ENCODE results near the gene PI4KB.
"Not testable (repeated sequence)": the region's sequence is repeated elsewhere in the genome, so short reads cannot be mapped to it uniquely, and the experiment has no call there.

The PI4KB gene

DNA sequence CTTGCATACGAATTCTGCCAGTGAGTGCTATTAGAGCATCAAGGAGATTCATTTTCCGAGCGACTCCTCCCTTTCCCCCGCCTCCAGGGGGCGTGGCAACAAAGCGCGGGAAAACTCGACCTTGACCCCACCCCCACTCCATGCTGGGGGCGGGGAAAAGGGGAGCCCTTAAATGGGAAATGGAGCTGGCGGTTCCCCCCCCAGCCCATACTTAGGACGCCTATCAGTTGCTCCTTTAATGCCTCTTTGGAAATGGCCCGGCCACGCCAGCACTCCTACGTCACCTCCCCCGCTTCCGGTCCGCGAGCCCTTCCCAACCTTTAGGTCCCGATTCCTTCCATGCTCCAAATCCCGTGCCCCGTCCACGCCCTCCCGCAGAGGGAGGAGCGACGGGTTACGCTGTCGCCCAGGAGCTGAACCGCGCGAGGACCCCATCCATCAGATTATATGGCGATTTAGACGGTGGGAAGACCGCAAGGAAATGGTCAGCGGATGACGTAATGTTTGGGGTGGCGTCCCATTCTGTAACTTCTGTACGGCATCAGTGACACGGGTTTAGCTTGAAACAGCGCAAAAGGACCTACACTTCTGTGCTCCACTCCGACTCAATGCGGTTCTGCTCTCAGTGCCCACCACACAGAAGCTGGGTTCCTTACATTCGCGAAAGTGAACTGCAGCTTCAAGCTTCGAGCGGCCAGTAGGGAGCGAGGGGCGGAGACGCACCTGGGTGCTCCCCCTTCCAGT is 45.8 kb downstream of the PI4KB start:
- peak; percentile 99 for DNase-seq (ENCODE audit: low spot score)

DNA sequence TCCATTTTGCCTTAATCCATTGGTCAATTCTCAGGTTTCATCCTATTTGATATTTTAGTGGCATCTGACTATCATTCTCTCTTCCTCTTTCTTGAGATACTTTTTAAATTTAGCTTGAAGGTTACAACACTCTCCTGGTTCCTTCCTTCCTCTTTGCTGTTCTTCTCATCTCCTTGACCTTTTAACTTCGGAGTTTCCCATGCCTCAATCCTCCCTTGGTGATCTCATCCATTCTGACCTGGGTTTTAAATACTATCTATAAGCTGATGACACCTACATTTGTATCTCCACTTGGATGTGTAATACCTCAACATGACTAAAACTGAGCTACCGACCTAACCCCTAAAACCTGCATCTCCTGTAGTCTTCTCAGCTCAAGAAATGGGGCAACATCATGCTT is 50.0 kb downstream of the PI4KB start:
- DNase-seq (ENCODE audit: low spot score), result no peak

DNA sequence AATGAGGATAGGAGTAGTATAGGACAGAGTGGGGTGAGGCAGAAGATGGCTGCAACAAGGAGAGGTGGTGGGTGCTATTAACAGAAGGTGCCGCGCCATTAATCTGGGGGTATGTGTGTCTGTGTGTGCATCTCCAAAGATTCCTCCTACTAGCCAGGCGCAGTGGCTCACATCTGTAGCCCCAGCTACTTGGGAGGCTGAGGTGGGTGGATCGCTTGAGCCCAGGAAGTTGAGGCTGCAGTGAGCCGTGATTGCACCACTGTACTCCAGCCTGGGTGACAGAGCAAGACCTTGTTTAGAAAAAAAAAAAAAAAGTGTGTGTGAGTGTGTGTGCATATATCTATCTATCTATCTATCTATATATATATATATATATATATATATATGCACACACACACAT is 51.9 kb downstream of the PI4KB start:
- not testable (repeated sequence) for DNase-seq (ENCODE audit: low spot score)

DNA sequence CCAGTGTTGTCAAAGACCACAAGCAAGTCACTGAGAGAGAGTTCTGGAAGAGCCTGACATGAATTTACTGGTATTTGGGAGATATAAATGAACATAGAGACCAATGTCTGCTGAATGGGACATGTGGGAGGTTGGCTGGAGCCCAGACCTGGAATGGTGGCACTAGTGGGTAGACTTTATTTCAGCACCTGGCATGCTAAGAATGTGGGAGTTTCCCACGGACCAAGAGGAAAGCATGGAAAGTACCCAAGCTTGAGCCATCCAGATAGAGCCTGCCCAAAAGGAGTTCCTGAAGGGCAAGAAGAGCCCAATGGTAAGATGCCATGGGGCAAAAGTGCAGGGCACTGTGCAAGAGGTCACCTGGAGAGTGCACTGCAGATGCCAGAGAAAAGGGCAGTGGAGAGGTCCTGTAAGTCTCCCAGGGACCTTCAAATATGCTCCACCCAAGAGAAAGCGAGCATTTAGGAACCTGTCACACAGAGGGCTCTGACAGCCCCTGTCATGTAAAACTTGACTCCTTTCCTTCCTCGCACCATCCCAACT is 53.2 kb downstream of the PI4KB start:
- no peak for DNase-seq (ENCODE audit: low spot score)

DNA sequence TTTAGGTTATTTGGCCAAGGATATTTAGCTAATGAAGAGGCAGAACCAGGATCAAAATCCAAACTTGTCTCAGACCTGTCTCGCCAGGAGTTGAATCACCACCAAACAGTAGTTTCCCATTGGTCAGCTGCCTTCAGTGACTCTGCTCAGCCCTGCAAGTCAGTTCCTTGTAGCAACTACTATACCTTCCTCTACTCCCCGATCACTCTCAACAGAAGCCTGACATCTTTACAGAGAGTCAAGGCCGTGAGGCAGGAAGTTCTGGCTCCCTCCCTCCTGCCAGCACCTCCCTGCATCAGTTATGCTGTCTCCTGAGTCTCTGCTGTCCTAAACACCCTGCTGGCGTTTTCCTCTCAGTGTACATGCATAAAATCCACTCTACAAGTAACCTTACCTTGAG is 59.5 kb downstream of the PI4KB start:
- no peak for DNase-seq (ENCODE audit: low spot score)

DNA sequence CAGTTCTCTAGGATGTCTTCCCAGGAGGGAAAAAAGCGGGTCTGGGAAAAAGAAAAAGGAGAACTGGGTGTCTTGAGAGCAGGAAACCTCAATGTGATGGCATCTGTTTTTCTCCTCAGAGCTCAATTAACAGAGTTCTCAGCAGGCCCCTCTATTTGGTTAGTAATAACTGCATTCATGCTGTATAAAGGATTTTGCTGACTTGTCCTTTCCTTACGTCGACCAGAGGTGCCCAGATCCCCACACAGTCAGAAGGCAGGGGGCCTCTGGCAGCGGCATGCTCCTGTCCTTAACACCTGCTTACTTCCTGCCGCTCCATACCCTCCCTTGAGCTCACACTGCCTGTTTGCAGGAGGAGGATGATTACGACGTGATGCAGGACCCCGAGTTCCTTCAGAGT is 60.4 kb downstream of the PI4KB start:
- DNase-seq (ENCODE audit: low spot score), result no peak

DNA sequence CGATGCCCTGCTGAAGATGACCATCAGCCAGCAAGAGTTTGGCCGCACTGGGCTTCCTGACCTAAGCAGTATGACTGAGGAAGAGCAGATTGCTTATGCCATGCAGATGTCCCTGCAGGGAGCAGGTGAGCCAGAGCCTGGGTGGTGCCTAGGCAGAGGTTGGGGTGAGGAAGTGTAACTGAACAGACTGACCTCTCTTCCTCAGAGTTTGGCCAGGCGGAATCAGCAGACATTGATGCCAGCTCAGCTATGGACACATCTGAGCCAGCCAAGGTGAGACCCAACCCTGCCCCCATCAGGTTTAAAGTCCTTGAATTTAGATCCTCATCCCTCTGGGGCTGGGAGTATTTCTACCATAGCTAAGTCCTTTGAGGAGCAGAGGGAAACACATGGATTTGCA is 60.9 kb downstream of the PI4KB start:
- DNase-seq (ENCODE audit: low spot score), result no peak

DNA sequence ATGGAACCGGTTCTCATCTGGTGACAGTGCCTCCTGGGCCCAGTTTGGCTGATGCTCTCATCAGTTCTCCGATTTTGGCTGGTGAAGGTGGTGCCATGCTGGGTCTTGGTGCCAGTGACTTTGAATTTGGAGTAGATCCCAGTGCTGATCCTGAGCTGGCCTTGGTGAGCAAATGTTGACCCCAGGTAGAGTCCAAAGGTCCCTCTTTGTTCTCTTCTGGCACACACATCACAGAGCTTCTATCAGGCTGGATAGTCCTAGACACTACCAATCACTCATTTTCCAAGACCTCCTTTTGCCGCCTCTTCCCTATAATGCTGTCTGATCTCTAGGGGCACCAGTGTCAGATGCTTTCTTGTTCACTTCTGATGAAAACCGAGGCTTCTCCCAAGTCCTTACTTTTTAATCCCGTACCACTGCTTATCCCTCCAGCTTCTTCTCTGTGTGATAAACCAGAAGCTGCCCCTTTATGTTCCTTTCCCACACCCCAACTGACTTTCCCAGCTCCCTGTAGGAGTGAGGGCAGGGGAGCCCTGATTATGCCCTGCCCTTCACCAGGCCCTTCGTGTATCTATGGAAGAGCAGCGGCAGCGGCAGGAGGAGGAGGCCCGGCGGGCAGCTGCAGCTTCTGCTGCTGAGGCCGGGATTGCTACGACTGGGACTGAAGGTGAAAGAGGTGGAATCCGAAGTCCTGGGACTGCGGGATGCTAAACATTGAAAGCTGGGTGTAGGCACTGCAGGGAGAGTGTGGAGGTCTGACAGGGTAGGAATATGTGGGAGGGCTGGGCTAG is 61.6 kb downstream of the PI4KB start:
- no peak for DNase-seq (ENCODE audit: low spot score)

DNA sequence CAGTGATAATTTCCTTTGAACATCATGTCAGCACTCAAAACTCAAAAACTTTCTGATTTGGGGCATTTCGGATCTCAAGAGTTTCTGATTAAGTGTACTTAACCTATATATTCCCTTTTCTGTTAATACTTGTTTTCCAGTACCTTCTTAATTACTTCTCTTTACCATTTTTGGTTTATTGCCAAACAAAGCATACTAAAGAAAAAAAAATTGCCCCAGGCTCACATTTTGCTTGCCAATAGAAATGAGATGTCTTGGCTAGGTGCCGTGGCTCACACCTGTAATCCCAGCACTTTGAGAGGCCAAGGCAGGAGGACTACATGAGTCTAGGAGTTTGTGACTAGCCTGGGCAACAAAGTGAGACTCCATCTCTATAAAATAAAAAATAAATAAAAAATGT is 67.9 kb downstream of the PI4KB start:
- DNase-seq (ENCODE audit: low spot score), result no peak

DNA sequence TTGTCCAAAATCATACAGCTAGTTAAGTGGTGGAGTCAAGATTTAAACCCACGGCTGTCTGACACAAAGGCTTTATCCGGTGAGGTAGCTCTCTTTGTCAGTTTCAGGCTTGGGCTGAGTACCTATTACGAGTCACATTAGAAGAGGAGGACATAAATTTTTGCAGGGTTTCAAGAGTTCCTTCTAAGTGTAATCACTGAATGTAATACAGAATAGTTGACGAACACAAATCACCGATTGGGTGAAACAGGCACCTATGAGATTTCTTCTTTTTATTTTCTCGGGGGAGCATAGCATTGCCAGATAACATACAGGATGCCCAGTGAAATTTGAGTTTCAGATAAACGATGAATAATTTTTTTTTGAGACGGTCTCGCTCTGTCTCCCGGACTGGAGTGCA is 71.8 kb downstream of the PI4KB start:
- DNase-seq (ENCODE audit: low spot score), result no peak

DNA sequence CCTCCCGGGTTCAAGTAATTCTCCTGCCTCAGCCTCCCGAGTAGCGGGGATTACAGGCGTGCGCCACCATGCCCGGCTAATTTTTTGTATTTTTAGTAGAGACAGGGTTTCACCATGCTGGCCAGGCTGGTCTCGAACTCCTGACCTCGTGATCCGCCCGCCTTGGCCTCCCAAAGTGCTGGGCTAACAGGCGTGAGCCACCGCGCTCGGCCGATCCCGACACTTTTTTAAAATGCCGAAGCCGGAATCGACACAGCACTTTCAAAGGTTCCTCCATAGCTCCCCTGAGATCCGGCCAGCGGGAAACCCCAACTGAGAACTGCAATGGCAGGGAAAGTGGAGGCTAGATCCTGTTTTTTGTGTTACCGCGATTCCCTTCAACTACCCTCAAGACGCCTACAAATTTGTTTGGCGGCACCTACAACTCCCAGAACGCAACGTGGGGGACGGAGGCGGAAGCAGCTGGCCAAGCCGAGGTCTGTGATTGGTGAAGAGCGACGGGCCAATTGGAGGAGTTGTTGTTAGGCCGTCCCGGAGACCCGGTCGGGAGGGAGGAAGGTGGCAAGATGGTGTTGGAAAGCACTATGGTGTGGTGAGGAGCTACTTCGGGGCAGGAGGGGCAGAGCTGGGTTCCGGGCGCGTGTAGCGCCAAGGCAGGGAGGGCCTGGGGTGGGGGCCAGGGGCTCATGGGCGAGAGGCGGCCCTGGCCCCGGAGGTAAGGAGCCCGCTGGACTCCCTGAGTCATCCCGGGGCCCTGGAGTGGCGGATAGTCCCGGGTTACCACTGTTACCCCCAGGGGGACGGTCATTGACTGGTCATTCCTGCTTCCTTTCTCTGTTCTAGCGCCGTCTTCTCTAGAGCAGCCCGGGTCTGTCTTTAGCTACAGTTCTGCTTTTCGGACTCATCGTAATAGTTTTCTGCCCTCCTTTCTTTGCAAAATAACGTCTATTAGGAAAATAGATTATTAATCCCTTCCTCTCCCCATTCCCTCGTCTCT is 72.7 kb downstream of the PI4KB start, which contains the start of gene PSMD4:
Gene PSMD4 (plus strand): TSS at position 518 of the 997 bp plus-strand sequence. CDS start 49 bp downstream, at position 567.
- peak; percentile 98 for DNase-seq (ENCODE audit: low spot score)

DNA sequence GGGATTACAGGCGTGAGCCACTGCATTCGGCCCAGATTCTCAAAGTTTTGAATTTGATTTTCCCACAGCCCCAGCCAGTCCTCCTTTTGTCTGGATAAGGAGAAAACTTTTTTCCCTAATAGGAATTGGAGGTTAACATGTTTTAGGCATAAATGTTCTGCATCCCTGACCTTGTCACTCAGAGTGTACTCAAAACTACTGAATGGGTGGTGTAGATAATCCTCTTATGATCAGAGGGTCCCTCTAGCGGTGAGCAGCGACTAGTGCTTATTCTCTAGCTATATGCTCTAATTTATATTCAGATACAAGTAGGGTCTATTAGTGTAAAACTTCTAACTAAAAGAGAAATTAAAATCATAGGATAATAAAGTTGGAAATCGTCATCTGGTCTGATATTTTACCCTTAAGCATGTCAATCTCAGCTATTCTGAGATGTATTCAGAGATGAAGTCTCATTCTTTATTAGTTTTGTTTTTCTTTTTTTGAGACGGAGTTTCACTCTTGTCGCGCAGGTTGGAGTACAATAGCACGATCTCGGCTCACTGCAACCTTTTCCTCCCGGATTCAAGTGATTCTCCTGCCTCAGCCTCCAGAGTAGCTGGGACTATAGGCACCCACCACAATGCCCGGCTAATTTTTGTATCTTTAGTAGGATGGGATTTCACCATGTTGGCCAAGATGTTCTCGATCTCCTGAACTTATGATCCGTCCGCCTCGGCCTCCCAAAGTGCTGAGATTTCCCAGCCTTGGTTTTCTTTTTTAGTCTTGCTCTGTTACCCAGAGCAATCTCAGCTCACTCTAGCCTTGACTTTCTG is 75.4 kb downstream of the PI4KB start:
- DNase-seq (ENCODE audit: low spot score), result peak; percentile 85

DNA sequence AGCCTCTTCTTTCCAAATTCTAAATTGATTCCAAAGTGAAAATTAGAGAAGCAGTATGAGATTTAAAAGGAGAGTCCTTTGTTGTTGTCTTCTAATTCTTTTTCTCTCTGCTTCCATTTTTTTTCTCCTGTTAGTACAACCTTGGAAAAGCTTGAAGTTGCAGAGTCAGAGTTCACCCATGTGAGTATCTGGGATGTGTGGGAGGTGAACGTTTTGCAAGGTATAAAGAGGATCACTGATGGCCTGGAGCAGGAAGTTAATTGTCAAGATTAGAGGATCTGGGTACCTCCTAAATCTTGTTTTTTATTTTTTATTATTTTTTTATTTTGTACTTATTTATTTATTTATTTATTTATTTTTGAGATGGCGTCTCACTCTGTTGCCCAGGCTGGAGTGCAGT is 80.4 kb downstream of the PI4KB start:
- no peak for DNase-seq (ENCODE audit: low spot score)

DNA sequence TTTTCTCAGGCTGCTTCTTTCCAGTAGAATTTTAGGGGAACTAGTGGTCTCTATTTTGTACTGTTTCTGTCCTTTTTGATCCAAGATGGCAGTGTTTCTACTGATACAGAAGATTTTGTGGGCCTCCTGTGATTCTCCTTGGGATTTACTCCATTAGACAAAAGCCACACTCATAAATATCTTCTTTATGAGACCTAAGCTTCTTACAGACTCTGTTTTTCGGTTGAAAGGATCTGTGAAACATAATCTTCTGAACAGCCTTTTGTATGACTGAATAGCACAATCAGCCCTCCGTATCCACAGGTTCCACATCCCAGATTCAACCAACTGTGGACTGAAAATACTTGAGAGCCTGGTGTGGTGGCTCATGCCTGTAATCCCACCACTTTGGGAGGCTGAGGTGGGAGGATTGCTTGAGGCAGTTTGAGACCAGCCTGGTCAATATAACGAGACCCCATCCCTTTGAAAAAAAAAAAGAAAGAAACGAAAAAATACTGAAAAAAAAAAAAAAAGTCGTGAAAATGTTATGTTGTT is 83.5 kb downstream of the PI4KB start:
- no peak for DNase-seq (ENCODE audit: low spot score)

DNA sequence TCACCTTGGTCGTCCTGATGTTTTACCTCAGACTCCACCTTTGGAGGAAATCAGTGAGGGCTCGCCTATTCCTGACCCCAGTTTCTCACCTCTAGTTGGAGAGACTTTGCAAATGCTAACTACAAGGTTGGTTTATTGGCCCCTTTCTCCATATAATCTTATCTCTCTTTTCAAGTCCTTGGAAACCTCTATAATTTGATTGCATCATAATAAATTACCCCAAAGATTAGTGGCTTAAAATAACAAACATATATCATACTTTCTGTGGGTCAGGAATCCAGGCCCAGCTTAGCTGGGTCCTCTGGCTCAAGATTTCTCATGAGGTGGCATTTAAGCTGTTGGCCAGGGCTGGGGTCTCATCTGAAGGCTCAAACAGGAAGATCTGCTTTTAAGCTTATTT is 84.8 kb downstream of the PI4KB start:
- no peak for DNase-seq (ENCODE audit: low spot score)
